GM18505 (cell line): ENCODE results near the gene RAD51AP1.

Experiments used
- ATAC-seq: cut with Tn5 transposase; IDR thresholded peaks from one replicate; pipeline ENCODE4 v1.9.1; 2021; ENCODE audit not compliant: unreplicated experiment
- POLR2A ChIP-seq: IDR thresholded peaks from 4 replicates; pipeline ENCODE4 v1.6.1; 2011; ENCODE audit warnings: borderline replicate concordance; ENCODE audit not compliant: insufficient read depth, insufficient read length; ENCODE audit errors: extremely low read depth

The RAD51AP1 gene

DNA sequence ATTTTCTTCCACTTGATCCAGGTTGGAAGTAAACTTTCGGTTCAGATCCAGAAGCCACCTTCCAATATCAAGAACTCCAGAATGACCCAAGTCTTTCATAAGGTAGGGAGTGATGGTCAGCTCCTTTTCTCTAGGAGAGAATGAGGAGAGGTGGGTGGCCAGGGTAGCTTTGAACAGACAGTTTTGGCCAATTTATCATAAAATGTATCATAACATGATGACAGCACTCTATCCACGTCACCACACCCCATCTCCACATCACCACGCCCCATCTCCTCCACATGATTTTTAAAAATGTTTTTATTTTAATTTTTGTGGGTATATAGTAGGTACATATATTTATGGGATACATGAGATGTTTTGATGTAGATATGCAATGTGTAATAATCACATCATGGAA is 50.2 kb downstream of the RAD51AP1 start:
- no peak for ATAC-seq
- TF ChIP-seq POLR2A, result no peak

DNA sequence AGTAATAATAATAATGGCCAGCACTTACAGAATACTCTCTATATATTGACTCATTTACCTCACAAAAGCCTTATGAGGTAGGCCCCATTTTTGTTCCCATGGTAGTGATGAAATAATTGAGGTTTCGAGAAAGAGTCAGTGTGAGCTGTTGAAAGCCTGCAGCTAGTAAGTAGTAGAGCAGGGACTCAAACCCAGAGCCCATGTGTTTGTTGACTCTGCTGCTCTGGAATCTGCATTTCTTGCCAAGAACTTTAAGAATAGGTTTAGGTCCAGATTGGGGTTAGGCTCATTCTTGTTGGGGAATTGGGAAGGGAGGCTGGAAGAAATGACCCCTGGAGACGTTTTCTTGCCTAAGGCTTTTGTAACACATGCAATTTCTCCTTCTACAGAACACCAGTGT is 51.3 kb downstream of the RAD51AP1 start:
- ATAC-seq, result no peak
- no peak for TF ChIP-seq POLR2A

DNA sequence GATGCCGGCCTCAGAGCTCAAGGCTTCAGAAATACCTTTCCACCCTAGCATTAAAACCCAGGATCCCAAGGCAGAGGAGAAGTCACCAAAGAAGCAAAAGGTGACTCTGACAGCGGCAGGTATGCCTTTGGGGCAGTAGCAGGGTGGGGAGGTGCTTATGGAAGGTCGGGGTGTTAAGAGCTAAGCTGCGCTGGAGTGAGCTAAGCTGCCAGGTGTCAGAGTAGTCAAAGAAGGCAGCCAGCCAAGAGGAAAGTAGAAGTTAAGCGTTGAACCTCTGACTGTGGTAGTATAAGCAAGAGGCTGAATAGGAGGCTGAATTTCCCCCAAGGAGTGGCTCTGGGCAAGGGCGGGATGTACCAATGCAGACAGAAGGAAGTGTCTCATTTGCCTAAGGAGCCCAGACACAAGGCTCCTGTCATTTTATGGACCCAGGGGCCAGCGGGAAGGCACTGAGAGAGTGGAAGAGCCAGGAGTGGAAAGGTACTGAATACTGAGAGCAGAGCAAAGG is 52.5 kb downstream of the RAD51AP1 start:
- TF ChIP-seq POLR2A, result no peak

DNA sequence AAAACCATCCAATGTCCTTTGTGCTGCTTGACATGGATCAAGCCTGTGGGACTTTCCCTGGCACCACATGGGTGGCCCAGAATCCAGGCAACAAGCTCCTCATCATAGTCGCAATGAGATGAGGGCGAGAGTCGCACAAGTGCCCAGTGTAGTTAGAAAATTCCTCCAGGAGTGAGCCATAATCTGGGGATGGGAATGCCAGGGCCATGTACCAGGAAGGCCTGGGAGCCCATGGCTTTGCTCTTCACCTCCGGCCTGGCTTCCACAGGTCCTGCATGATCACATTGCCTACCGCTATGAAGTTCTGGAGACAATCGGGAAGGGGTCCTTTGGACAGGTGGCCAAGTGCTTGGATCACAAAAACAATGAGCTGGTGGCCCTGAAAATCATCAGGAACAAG is 57.2 kb downstream of the RAD51AP1 start:
- TF ChIP-seq POLR2A, result no peak

More for the DNA sequence above, 52.5 kb downstream of the RAD51AP1 start:
- ATAC-seq, result no peak

DNA sequence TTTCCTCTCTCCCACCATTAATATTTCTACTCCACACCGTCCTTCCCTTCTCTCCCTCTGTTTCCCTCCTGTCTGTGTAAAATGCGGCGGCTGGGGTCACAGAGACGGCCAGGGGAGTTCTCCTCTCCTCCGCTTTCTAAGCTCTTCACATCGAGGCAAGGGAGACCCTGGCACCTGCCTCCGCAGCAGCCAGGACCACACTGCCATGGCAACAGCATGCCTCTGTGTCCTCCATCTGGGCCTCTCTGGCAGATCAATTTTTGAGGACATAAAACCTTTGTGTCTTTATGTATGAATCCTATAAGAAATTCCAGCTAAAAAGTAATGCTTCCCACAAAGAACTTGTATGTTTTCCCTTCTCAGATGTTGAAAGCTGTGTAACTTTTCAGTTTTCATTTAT is 64.7 kb downstream of the RAD51AP1 start:
- TF ChIP-seq POLR2A, result no peak
- no peak for ATAC-seq

More for the DNA sequence above, 57.2 kb downstream of the RAD51AP1 start:
- no peak for ATAC-seq

DNA sequence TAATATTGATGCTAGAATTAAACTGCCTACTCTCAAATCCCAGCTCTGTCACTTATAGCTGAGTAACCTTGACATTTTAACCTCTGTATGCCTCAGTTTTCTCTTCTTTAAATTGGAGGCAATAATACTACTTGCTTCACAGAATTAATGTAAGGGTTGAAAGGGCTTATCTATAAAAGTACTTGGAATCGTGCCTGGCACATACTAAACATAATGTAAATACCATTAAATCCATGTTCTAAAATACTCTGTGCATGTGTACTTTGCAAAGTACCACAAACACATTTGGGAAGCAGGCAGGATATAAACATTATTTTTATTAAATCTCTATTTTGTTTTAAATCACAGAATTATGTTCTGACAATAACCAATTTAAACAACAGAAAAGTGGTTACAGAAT is 65.3 kb downstream of the RAD51AP1 start:
- no peak for TF ChIP-seq POLR2A
- no peak for ATAC-seq

DNA sequence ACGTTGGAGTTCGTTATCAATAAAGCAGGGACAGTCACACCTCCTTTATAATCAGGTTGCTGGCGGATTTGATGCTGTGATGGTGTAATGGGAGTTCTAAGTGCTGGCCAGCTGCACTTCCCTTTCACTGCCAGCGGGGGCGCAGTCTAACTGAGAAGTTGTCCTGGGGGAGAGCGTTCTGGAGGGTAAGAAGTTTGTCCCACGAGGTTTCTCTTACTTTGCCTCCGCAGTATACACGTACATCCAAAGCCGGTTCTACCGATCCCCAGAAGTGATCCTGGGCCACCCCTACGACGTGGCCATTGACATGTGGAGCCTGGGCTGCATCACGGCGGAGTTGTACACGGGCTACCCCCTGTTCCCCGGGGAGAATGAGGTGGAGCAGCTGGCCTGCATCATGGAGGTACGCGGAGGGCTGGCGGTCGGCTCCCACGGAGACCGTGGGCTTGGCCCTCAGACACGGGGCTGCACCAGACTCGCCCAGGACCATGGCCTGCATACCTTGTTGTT is 66.0 kb downstream of the RAD51AP1 start:
- peak; percentile 89 for ATAC-seq
- TF ChIP-seq POLR2A, result peak; percentile 75

DNA sequence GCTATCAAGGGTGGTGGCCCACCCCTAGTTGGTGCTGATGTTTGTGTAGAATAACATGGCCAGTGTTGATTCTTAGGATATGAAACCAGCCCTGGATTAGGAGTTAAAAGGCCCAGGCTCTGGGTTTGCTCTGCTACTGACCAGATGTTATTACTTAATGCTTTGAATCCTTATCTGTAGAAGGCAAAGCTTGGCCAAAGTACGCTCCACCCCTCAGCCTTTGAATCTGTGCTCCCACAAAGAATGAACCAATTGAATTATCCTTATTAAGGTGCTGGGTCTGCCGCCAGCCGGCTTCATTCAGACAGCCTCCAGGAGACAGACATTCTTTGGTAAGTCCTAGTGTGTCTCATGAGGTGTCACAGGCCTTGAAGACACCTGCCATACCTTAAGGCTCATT is 68.4 kb downstream of the RAD51AP1 start:
- TF ChIP-seq POLR2A, result no peak
- no peak for ATAC-seq

DNA sequence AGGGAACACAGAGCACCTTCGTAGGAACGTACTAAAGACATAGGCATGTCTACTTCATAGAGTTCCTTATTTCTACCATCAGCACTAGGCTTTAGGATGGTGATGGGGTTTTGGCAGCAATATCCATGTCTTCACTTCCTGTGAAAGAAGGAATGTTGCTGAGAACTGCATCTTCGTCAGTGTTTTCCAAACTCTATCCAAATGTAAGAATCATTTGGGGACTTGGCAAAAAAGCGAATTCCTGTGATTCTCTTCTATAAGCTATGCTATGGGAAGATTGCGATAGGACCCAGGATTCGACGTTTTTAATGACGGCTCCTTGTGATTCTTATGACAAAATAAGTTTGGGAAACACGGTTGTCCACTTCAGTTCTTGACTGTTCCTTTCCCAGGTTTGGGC is 70.4 kb downstream of the RAD51AP1 start:
- TF ChIP-seq POLR2A, result no peak
- no peak for ATAC-seq
